Measurements from ENCODE around the gene NRG3. TPM values are rescaled to one million over a fixed set of nuclear protein-coding genes. Genes with fewer than 3 reads are reported as not detected.

The NRG3 gene
- total and polyA plus RNA-seq, 12 donors: 0.03 to 0.73 (median 0.13) TPM; not detected in 5

DNA sequence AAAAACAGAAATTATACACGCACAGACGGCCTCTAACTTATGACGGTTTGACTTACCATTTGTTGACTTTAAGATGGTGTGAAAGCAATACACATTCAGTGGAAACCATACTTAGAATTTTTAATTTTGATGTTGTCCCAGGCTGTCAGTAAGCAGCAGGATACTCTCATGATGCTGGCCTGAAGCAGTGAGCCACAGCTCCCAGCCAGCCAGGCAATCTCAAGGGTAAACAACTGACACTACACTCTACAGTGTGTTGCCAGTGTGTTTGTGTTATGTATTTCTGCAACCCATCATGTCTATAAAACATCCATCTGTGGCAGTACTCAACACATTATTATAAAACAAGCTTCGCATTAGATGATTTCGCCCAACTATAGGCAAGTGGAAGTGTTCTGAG, 747.5 kb downstream of the NRG3 start:
- intact Hi-C loops (cut with DNase I): no loop called here
- no peak overlapping the region for H3K4me3 ChIP-seq
- H3K27me3 ChIP-seq: no peaks in the 10 kb centered on the region
- H3K4me1 ChIP-seq: peaks cover 0 to 4% (median 0%) of the 10 kb centered on the region in 9 donors
- peaks cover 0 to 9% (median 0%) of the 10 kb centered on the region in 11 donors for H3K9me3 ChIP-seq
- no peak overlapping the region for H3K27ac ChIP-seq
- ATAC-seq (peak in 1 of 8 donors; percentile 76), DNase-seq (no peak)
- TF ChIP-seq, protein P1, sequence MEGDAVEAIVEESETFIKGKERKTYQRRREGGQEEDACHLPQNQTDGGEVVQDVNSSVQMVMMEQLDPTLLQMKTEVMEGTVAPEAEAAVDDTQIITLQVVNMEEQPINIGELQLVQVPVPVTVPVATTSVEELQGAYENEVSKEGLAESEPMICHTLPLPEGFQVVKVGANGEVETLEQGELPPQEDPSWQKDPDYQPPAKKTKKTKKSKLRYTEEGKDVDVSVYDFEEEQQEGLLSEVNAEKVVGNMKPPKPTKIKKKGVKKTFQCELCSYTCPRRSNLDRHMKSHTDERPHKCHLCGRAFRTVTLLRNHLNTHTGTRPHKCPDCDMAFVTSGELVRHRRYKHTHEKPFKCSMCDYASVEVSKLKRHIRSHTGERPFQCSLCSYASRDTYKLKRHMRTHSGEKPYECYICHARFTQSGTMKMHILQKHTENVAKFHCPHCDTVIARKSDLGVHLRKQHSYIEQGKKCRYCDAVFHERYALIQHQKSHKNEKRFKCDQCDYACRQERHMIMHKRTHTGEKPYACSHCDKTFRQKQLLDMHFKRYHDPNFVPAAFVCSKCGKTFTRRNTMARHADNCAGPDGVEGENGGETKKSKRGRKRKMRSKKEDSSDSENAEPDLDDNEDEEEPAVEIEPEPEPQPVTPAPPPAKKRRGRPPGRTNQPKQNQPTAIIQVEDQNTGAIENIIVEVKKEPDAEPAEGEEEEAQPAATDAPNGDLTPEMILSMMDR (IDR thresholded peaks at IDR 0.05): no peak
- H3K36me3 ChIP-seq: no peaks in the 10 kb centered on the region
- 86% methylated on average over 5 of the region's 5 CpGs for WGBS, 2 donors

DNA sequence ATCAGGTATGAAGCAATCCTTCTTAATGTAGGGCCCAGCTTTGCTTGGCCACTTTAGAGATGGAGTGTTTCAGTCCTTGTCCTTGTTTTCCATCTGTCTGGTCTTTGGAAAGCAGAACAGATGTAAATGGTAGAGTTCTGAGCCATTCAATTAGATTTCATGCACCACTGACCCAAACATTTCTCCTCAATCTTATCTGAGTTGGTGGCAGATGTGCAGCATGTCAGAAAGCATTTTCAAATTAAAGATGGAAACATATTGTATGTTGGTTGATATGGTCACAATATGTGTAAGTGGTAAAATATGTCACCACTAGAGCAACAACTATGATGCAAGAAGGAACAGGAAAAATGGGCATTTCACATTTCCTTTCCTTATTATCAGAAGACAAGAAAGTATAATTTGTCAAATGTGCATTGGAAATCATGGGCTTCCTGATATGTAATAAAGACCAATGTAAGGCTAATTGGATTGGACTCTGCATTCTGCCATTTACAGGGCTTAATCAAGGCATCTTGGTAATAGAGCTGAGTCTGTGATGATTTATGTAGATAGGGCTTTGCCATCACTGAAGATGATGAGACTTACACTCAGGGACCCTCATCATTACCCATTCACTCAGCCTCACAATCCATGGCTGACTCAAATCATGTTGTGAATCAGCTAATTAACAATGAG, 750.7 kb downstream of the NRG3 start:
- Histone ChIP-seq H3K4me3 (no peak overlapping the region), H3K9me3 (peaks cover 0 to under 1% (median 0%) of the 10 kb centered on the region in 11 donors), H3K4me1 (peaks cover 0 to 6% (median 0%) of the 10 kb centered on the region in 9 donors), H3K27ac (no peak overlapping the region), H3K27me3 (no peaks in the 10 kb centered on the region), H3K36me3 (no peaks in the 10 kb centered on the region)
- TF ChIP-seq, protein P1 (IDR thresholded peaks at IDR 0.05): no peak
- intact Hi-C loops (cut with DNase I): no loop called here
- no peak for DNase-seq
- no peak for ATAC-seq

DNA sequence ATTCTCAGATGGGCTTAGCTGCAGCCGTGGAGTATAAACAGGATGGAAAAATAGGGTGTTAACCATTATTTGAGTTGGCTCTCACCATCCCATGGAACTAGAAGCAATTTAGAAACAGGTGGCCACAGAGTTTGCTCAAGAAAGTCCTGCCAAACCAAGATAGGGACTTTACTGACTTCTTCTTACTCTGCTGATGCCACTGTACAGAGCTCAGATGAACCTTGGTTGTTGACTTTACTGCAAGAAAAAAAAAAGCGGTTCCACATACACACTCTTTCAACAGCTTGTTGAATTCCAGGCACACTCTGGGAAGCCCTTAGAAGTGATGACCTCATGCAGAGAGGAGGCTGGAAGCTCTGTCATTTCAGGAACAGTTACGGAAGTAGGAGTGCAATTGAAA, 753.4 kb downstream of the NRG3 start:
- peak overlapping the region in 2 of 10 donors; percentile 21 to 26 for H3K27ac ChIP-seq

DNA sequence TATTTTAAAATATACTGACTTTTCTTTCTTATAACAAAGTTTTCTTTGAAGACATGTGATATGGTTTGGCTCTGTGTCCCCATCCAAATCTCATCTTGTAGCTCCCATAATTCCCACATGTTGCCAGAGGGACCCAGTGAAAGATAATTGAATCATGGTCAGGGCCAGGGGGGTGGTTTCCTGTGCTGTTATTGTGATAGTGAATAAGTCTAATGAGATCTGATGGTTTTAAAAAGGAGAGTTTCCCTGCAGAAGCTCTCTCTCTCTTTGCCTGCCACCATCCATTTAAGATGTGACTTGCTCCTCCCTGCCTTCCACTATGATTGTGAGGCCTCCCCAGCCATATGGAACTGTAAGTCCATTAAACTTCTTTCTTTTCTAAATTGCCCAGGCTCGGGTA, 768.1 kb downstream of the NRG3 start:
- no peaks in the 10 kb centered on the region for H3K9me3 ChIP-seq
- TF ChIP-seq, protein P1 (IDR thresholded peaks at IDR 0.05): no peak
- no peaks in the 10 kb centered on the region for H3K27me3 ChIP-seq
- ATAC-seq: no peak
- DNase-seq: no peak
- H3K36me3 ChIP-seq: no peaks in the 10 kb centered on the region
- H3K27ac ChIP-seq: peak overlapping the region in 2 of 10 donors; percentile 4 to 26
- intact Hi-C loops (cut with DNase I): no loop called here
- H3K4me3 ChIP-seq: no peak overlapping the region
- 50 to 63% methylated on average over 1 of the region's 1 CpG for WGBS, 2 donors
- H3K4me1 ChIP-seq: peaks cover 0 to 7% (median 0%) of the 10 kb centered on the region in 9 donors

More for the DNA sequence above, 753.4 kb downstream of the NRG3 start:
- TF ChIP-seq, protein P1 (IDR thresholded peaks at IDR 0.05): no peak
- H3K9me3 ChIP-seq: no peaks in the 10 kb centered on the region
- H3K36me3 ChIP-seq: no peaks in the 10 kb centered on the region
- intact Hi-C loops (cut with DNase I): no loop called here
- peak; percentile 34 to 94 (median 77) for ATAC-seq
- H3K4me1 ChIP-seq: peaks cover 0 to 6% (median 0%) of the 10 kb centered on the region in 9 donors
- H3K4me3 ChIP-seq: no peak overlapping the region
- no peaks in the 10 kb centered on the region for H3K27me3 ChIP-seq
- DNase-seq: peak in 1 of 2 donors; percentile 11
- 29 to 32% methylated on average over 3 of the region's 3 CpGs for WGBS, 2 donors

All from heart right ventricle (tissue), 16 donors.